GM12878 (cell line): ENCODE results near the gene METTL8. TPM values are rescaled to one million over a fixed set of nuclear protein-coding genes. Genes with fewer than 3 reads are reported as not detected.

Experiments
- ATAC-seq: fragments of 200-7000 bp; cut with Tn5 transposase; 3 replicates; pipeline ENCODE4 v1.9.1; 2020; ENCODE audit warnings: mild to moderate bottlenecking, moderate library complexity
- BruUV-seq: library from RNA; stranded (reverse); fragments of 400-500 nt; replicated peaks from 2 replicates; lab custom pipeline; 2021; lab: Mats Ljungman, UMichigan
- CTCF ChIA-PET: fragments of 300-600 bp; sonication (Branson Sonifier 250); formaldehyde crosslinking; extraction: SDS; loops from one replicate; lab custom pipeline; 2021; ENCODE audit warnings: inconsistent platforms; lab: Yijun Ruan, JAX
- POLR2A ChIA-PET: fragments of 350-600 bp; formaldehyde crosslinking; extraction: SDS; loops from one replicate; lab custom pipeline; 2021; ENCODE audit warnings: inconsistent platforms; lab: Charles Lee
- RAD21 ChIA-PET: fragments of 300-600 bp; sonication (Branson Sonifier 250); formaldehyde crosslinking; loops from one replicate; lab custom pipeline; 2023; ENCODE audit warnings: antibody characterized with exemption; ENCODE audit not compliant: unreplicated experiment; lab: Charles Lee
- SMC1A ChIA-PET: fragments of 300-600 bp; sonication (Branson Sonifier 250); formaldehyde crosslinking; loops from one replicate; lab custom pipeline; 2023; ENCODE audit not compliant: unreplicated experiment, uncharacterized antibody; lab: Charles Lee
- DNase-seq: peaks from one replicate; pipeline ENCODE4 v3.0.0-alpha.2; 2011; ENCODE audit warnings: low read depth, low spot score
- FAIRE-seq: peaks from 3 replicates; lab custom pipeline; 2011; peaks lifted over from hg19 to GRCh38; lab: Jason Lieb, UNC
- H2AFZ ChIP-seq: 2 replicates; pipeline ENCODE4 v1.6.0; 2011; ENCODE audit warnings: low read depth, low read length, control low read depth; ENCODE audit not compliant: control insufficient read depth
- H3K27ac ChIP-seq: 2 replicates; pipeline ENCODE4 v1.5.1; 2011; ENCODE audit warnings: control low read depth; ENCODE audit not compliant: control insufficient read depth, insufficient read depth
- H3K27me3 ChIP-seq, 2 experiments: replicated peaks in 1 of 2; 2 replicates each; pipeline versions ENCODE4 v1.6.0 to v1.6.1; 2011; ENCODE audit warnings: low read length in 1 of 2; ENCODE audit not compliant: control insufficient read depth in 2 of 2, insufficient read depth in 2 of 2
- H3K36me3 ChIP-seq, 2 experiments: 2 replicates each; pipeline ENCODE4 v1.5.1; 2011; ENCODE audit warnings: low read length in 1 of 2; ENCODE audit not compliant: control insufficient read depth in 2 of 2, insufficient read depth in 2 of 2
- H3K4me1 ChIP-seq: 2 replicates; pipeline ENCODE4 v1.6.1; 2011; ENCODE audit warnings: mild to moderate bottlenecking, low read length, moderate library complexity, mixed read lengths; ENCODE audit not compliant: control insufficient read depth, insufficient read depth
- H3K4me2 ChIP-seq: 2 replicates; pipeline ENCODE4 v1.6.0; 2011; ENCODE audit warnings: control low read depth; ENCODE audit not compliant: control insufficient read depth, insufficient read depth
- H3K4me3 ChIP-seq: fragments of 200-600 bp; sonication (generic); 2 replicates; pipeline ENCODE4 v1.5.1; 2016
- H3K79me2 ChIP-seq: 2 replicates; pipeline ENCODE4 v1.6.0; 2011; ENCODE audit warnings: low read length; ENCODE audit not compliant: control insufficient read depth, insufficient read depth
- H3K9ac ChIP-seq: 2 replicates; pipeline ENCODE4 v1.8.0; 2011; ENCODE audit warnings: low read length, control low read depth, mixed read lengths; ENCODE audit not compliant: control insufficient read depth, insufficient read depth
- H3K9me3 ChIP-seq: replicated peaks from 3 replicates; pipeline ENCODE4 v1.5.1; 2011; ENCODE audit warnings: mild to moderate bottlenecking, low read length; ENCODE audit not compliant: control insufficient read depth, insufficient read depth
- H4K20me1 ChIP-seq: 2 replicates; pipeline ENCODE4 v1.6.0; 2011; ENCODE audit not compliant: control insufficient read depth, insufficient read depth
- CHD1 ChIP-seq: IDR thresholded peaks from 2 replicates; pipeline ENCODE4 v1.6.1; 2012; ENCODE audit warnings: low read depth, low read length, improper control_type of control experiment
- CHD2 ChIP-seq: IDR thresholded peaks from 2 replicates; pipeline ENCODE4 v1.6.1; 2011; ENCODE audit warnings: low read depth, low read length, improper control_type of control experiment, borderline replicate concordance
- E2F8 ChIP-seq: fragments of 450-650 bp; IDR thresholded peaks from 2 replicates; pipeline ENCODE4 v1.6.1; 2018; ENCODE audit warnings: mild to moderate bottlenecking, low read depth, moderate library complexity; ENCODE audit not compliant: partially characterized antibody
- FOXM1 ChIP-seq: IDR thresholded peaks from 2 replicates; pipeline ENCODE4 v1.6.1; 2012; ENCODE audit warnings: low read depth, mild to moderate bottlenecking, inconsistent platforms, low read length, moderate library complexity
- MTA3 ChIP-seq: IDR thresholded peaks from 2 replicates; pipeline ENCODE4 v1.6.1; 2012; ENCODE audit warnings: low read length, inconsistent platforms, borderline replicate concordance
- MXI1 ChIP-seq: fragments of 150-350 bp; IDR thresholded peaks from 2 replicates; pipeline ENCODE4 v1.6.1; 2011; ENCODE audit warnings: low read depth, mild to moderate bottlenecking, inconsistent platforms, low read length, improper control_type of control experiment
- PAX8 ChIP-seq: fragments of 450-650 bp; IDR thresholded peaks from 2 replicates; pipeline ENCODE4 v1.6.1; 2017; ENCODE audit warnings: mild to moderate bottlenecking, moderate library complexity
- RCOR1 ChIP-seq: conservative IDR thresholded peaks from 2 replicates; pipeline ENCODE4 v1.6.1; 2012; ENCODE audit warnings: low read depth, low read length, improper control_type of control experiment
- RELA ChIP-seq: fragments of 450-650 bp; IDR thresholded peaks from 2 replicates; pipeline ENCODE4 v1.8.0; 2014; ENCODE audit warnings: borderline replicate concordance; ENCODE audit not compliant: partially characterized antibody
- SP1 ChIP-seq: IDR thresholded peaks from one replicate; pipeline ENCODE4 v1.6.1; 2011; ENCODE audit warnings: low read depth, low read length
- SUZ12 ChIP-seq: fragments of 200-600 bp; sonication (generic); IDR thresholded peaks from one replicate; pipeline ENCODE4 v1.6.1; 2018; ENCODE audit warnings: antibody characterized with exemption, mild to moderate bottlenecking; ENCODE audit not compliant: unreplicated experiment
- ZNF274 ChIP-seq: IDR thresholded peaks from one replicate; pipeline ENCODE4 v1.8.0; 2011; ENCODE audit not compliant: insufficient read length, insufficient read depth
- WGBS: methylation state at CpG from one replicate; pipeline ENCODE4 v1.1.6; 2016; ENCODE audit warnings: low lambda C conversion rate; ENCODE audit not compliant: insufficient replicate concordance, insufficient coverage; ENCODE audit errors: missing lambda C conversion rate; 5-methylcytosine and 5-hydroxymethylcytosine counted together
- in situ Hi-C: fragments of 300-500 bp; cut with MboI; formaldehyde crosslinking; loops from 9 replicates; pipeline ENCODE4 v1.14.3; 2018; ENCODE audit warnings: mixed read lengths
- intact Hi-C: fragments of 100-400 bp; cut with micrococcal nuclease; formaldehyde crosslinking; loops from one replicate; pipeline ENCODE4 v1.14.2; 2022; ENCODE audit not compliant: unreplicated experiment
- polyA plus RNA-seq, 11 experiments: library from polyadenylated mRNA; depleted of rRNA in 4 of 11; unstranded in 6 of 11; stranded (reverse) in 5 of 11; fragments of >200 nt; fragmentation: Nextera tagmentation in 4 of 11; fragmentation: Illumina TruSeq in 1 of 11; extraction: Ambion mirVana in 4 of 11; extraction: Trizol in 1 of 11; gene quantifications; 1 replicate in 1 of 11; 2 replicates in 10 of 11; pipeline versions ENCODE4 v1.2.1 to v1.2.3, GENCODE V29; 2011 to 2016; ENCODE audit warnings: inconsistent platforms in 2 of 11, missing spikeins in 2 of 11, low read depth in 1 of 11
- total RNA-seq, 4 experiments: library from RNA; depleted of rRNA in 3 of 4; stranded (reverse); fragments of >200 nt in 3 of 4; fragmentation: Illumina TruSeq in 1 of 4; extraction: Trizol in 1 of 4; gene quantifications; 2 replicates each; pipeline versions ENCODE4 v1.2.1 to v1.2.3, GENCODE V29; 2013 to 2021
- TF ChIP-seq, protein P1 (sequence below): IDR thresholded peaks from 2 replicates; pipeline ENCODE4 v1.6.1; 2011; ENCODE audit warnings: borderline replicate concordance, low read depth, mild to moderate bottlenecking, moderate library complexity, mixed read lengths, low read length; ENCODE audit not compliant: insufficient read depth; ENCODE audit errors: extremely low read length
- TF ChIP-seq, protein P2 (sequence below): fragments of 450-650 bp; IDR thresholded peaks from 2 replicates; pipeline ENCODE4 v1.6.1; 2017; ENCODE audit warnings: low read depth, mild to moderate bottlenecking, moderate library complexity
- TF ChIP-seq, protein P3 (sequence below): IDR thresholded peaks from 2 replicates; pipeline ENCODE4 v1.6.1; 2012; ENCODE audit warnings: low read depth, low read length, improper control_type of control experiment
- TF ChIP-seq, protein P4 (sequence below): IDR thresholded peaks from 2 replicates; pipeline ENCODE4 v1.6.1; 2011; ENCODE audit warnings: low read depth, mild to moderate bottlenecking, low read length, moderate library complexity, borderline replicate concordance; ENCODE audit errors: extremely low read depth

The METTL8 gene
- total and polyA plus RNA-seq, 10 of the 15 experiments (the other 5 are each of a cell fraction or from before 2014, with no cell fraction given) = 30.8 to 96.3 (median 51.5) TPM

GRCh38 chr2:171309455-171310286, 124.1 kb downstream of the METTL8 start:
- ChIA-PET CTCF (interaction anchor here (0.6 to 1.2 kb wide), 9 partner anchors 9 to 314 kb away, joined by 3 to 5 read pairs (median 3); no protein-coding TSS in a partner anchor), RAD21 (no interaction called here), POLR2A (interaction anchor here (0.6 kb wide), 3 partner anchors 17 to 157 kb away, joined by 4 to 5 read pairs (median 4); no protein-coding TSS in a partner anchor), SMC1A (interaction anchor here (0.6 to 1.5 kb wide), 9 partner anchors 8 to 205 kb away, joined by 3 to 7 read pairs (median 4); no protein-coding TSS in a partner anchor)
- FAIRE-seq (no peak), DNase-seq (no peak), ATAC-seq (no peak)
- Histone ChIP-seq H2AFZ (no peak overlapping the region), H3K27me3 (no peaks in the 10 kb centered on the region), H3K9ac (no peak overlapping the region), H3K4me3 (no peak overlapping the region), H3K9me3 (peaks cover 21% of the 10 kb centered on the region), H3K27ac (no peak overlapping the region), H3K79me2 (no peaks in the 10 kb centered on the region), H4K20me1 (no peaks in the 10 kb centered on the region), H3K4me2 (no peak overlapping the region), H3K4me1 (peaks cover 12% of the 10 kb centered on the region), H3K36me3 (no peaks in the 10 kb centered on the region)
- 86% methylated on average over 6 of the region's 6 CpGs for WGBS
- intact Hi-C loops = no loop called here
- in situ Hi-C loops = no loop called here
- BruUV-seq = no TSS peak
- TF ChIP-seq MTA3 (no peak), SP1 (no peak), E2F8 (no peak), CHD2 (no peak), RELA (no peak), FOXM1 (no peak), MXI1 (no peak), RCOR1 (no peak), SUZ12 (no peak), CHD1 (no peak), ZNF274 (no peak), PAX8 (no peak)
- TF ChIP-seq, protein P1, sequence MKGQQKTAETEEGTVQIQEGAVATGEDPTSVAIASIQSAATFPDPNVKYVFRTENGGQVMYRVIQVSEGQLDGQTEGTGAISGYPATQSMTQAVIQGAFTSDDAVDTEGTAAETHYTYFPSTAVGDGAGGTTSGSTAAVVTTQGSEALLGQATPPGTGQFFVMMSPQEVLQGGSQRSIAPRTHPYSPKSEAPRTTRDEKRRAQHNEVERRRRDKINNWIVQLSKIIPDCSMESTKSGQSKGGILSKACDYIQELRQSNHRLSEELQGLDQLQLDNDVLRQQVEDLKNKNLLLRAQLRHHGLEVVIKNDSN = no peak
- TF ChIP-seq, protein P2, sequence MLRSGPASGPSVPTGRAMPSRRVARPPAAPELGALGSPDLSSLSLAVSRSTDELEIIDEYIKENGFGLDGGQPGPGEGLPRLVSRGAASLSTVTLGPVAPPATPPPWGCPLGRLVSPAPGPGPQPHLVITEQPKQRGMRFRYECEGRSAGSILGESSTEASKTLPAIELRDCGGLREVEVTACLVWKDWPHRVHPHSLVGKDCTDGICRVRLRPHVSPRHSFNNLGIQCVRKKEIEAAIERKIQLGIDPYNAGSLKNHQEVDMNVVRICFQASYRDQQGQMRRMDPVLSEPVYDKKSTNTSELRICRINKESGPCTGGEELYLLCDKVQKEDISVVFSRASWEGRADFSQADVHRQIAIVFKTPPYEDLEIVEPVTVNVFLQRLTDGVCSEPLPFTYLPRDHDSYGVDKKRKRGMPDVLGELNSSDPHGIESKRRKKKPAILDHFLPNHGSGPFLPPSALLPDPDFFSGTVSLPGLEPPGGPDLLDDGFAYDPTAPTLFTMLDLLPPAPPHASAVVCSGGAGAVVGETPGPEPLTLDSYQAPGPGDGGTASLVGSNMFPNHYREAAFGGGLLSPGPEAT = no peak
- TF ChIP-seq, protein P3, sequence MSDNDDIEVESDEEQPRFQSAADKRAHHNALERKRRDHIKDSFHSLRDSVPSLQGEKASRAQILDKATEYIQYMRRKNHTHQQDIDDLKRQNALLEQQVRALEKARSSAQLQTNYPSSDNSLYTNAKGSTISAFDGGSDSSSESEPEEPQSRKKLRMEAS = no peak
- TF ChIP-seq, protein P4, sequence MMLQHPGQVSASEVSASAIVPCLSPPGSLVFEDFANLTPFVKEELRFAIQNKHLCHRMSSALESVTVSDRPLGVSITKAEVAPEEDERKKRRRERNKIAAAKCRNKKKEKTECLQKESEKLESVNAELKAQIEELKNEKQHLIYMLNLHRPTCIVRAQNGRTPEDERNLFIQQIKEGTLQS = no peak
